ENCODE measurements around the gene OGFOD3. TPM values are rescaled to one million over a fixed set of nuclear protein-coding genes. Genes with fewer than 3 reads are reported as not detected.

Gene OGFOD3
- total RNA-seq, 2 donors from 2014 or later: 28.8 to 31.1 TPM

Other genes with a start within 250 kb of the OGFOD3 start
- 10 to 100 TPM; 29.6 to 53.4 TPM for gene CCDC57, start 205.7 kb downstream of the OGFOD3 start, total RNA-seq
- 100 to 1,000 TPM; 112 to 168 TPM for gene SLC16A3, start 189.5 kb downstream of the OGFOD3 start, total RNA-seq
- gene CSNK1D, start 144.9 kb downstream of the OGFOD3 start, total RNA-seq: 100 to 1,000 TPM; 165 to 166 TPM
- 10 to 100 TPM in 1 of 2 donors, 1 to 10 TPM in 1; 5.2 to 10.0 TPM for gene CD7, start 101.0 kb downstream of the OGFOD3 start, total RNA-seq
- gene SECTM1, start 84.8 kb downstream of the OGFOD3 start, total RNA-seq: 100 to 1,000 TPM in 1 of 2 donors, 10 to 100 TPM in 1; 78.5 to 127 TPM
- gene TEX19, start 59.3 kb downstream of the OGFOD3 start, total RNA-seq: not detected
- gene UTS2R, start 46.8 kb downstream of the OGFOD3 start, total RNA-seq: not detected
- 10 to 100 TPM; 27.7 to 32.0 TPM for gene HEXD, start 239 bp downstream of the OGFOD3 start, total RNA-seq
- 10 to 100 TPM; 60.8 to 77.8 TPM for gene CYBC1, start 32.2 kb upstream of the OGFOD3 start, total RNA-seq
- gene NARF, start 40.2 kb upstream of the OGFOD3 start, total RNA-seq: 10 to 100 TPM; 47.6 to 50.9 TPM
- 10 to 100 TPM; 40.4 to 48.7 TPM for gene FOXK2, start 101.1 kb upstream of the OGFOD3 start, total RNA-seq
- 10 to 100 TPM; 67.1 to 77.9 TPM for gene WDR45B, start 229.9 kb upstream of the OGFOD3 start, total RNA-seq